Adrenal gland (tissue), 5 donors: ENCODE measurements around the gene C2orf42.

Experiments
- CTCF ChIP-seq, 6 experiments: fragments of 450-650 bp in 4 of 6; fragments of 200-600 bp in 2 of 6; sonication (generic) in 1 of 6; IDR thresholded peaks; 1 replicate in 5 of 6; 2 replicates in 1 of 6; pipeline versions ENCODE4 v1.5.1 to v1.8.0; 2016 to 2021; ENCODE audit warnings: antibody characterized with exemption in 6 of 6, mild to moderate bottlenecking in 2 of 6, moderate library complexity in 1 of 6
- POLR2A ChIP-seq, 2 donors: fragments of 450-650 bp; IDR thresholded peaks; one replicate each; pipeline ENCODE4 v1.6.1; 2017; ENCODE audit warnings: antibody characterized with exemption in 2 of 2, mild to moderate bottlenecking in 2 of 2, moderate library complexity in 1 of 2
- donor health status: DM: no; HTN: no; CAD: no.

DNA sequence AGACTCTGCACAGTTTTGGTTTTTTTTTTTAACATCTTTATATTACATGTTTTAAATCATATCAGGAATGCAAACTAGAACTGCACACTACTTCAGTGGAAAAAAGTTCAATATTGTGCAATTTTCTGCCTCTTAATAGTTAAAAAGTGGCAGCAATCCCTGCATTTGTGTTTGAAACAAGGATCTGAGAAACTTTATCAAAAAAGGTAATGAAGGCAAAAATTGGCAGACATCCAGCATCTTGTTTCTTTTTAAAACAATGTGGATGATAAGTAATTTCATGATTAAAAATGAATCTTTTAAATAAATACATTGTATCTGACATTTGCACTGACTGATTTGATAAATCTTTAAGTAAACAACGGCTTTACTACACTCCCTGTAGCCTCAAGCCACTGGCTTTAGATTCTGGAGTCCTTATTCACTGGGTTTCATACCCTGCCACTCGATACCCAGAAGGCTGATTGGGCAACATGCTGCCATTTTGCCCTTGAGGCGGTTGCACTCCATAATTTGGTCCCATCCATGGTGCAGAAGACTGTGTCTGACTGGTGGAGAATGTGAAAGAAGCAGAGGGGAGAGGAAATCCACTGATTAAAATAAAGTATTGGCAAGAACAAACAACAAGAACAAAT is 21.6 kb upstream of the C2orf42 start:
- TF ChIP-seq POLR2A (IDR thresholded peaks at IDR 0.05) (no peak), CTCF (IDR thresholded peaks at IDR 0.05) (no peak)
